A549 (cell line): ENCODE results near the gene PRKAG2. TPM values are rescaled to one million over a fixed set of nuclear protein-coding genes. Genes with fewer than 3 reads are reported as not detected.

Experiments
- ATAC-seq, 2 experiments: fragments of 200-7000 bp in 1 of 2; fragments of >200 bp in 1 of 2; cut with Nextera tagmentation in 1 of 2; cut with Tn5 transposase in 1 of 2; 3 replicates each; pipeline versions ENCODE4 v1.8.0 to v1.9.1; 2018 to 2020; ENCODE audit warnings: mild to moderate bottlenecking in 1 of 2, moderate library complexity in 1 of 2
- CTCF ChIA-PET: fragments of 300-600 bp; sonication (Branson Sonifier 250); formaldehyde crosslinking; extraction: SDS; loops from one replicate; lab custom pipeline; 2021; ENCODE audit warnings: antibody characterized with exemption, inconsistent platforms; lab: Yijun Ruan, JAX
- POLR2A ChIA-PET: fragments of 350-600 bp; formaldehyde crosslinking; extraction: SDS; loops from one replicate; lab custom pipeline; 2021; ENCODE audit warnings: antibody characterized with exemption, inconsistent platforms; lab: Yijun Ruan, JAX
- DNase-seq, 2 experiments: peaks; one replicate each; pipeline versions ENCODE4 v3.0.0 to v3.0.0-alpha.2; 2011 to 2016; ENCODE audit warnings: low read depth in 1 of 2, low spot score in 1 of 2
- FAIRE-seq: peaks from 2 replicates; lab custom pipeline; 2011; peaks lifted over from hg19 to GRCh38; lab: Jason Lieb, UNC
- H3K27ac ChIP-seq, 2 experiments: fragments of >200 bp; sonication (Bioruptor Twin); formaldehyde crosslinking; 3 replicates each; pipeline ENCODE4 v1.5.1; 2016 to 2017
- H3K4me1 ChIP-seq: fragments of >200 bp; sonication (Bioruptor Twin); formaldehyde crosslinking; 3 replicates; pipeline ENCODE4 v1.6.1; 2016
- H3K4me2 ChIP-seq: fragments of >200 bp; sonication (Bioruptor Twin); formaldehyde crosslinking; 3 replicates; pipeline ENCODE4 v1.6.1; 2016
- H3K4me3 ChIP-seq: fragments of >200 bp; sonication (Bioruptor Twin); formaldehyde crosslinking; 3 replicates; pipeline ENCODE4 v1.5.1; 2016
- H3K9me3 ChIP-seq: fragments of >200 bp; sonication (Bioruptor Twin); formaldehyde crosslinking; 3 replicates; pipeline ENCODE4 v1.6.1; 2016
- BCL3 ChIP-seq: fragments of >200 bp; sonication (Bioruptor Twin); formaldehyde crosslinking; IDR thresholded peaks from 3 replicates; pipeline ENCODE4 v1.6.1; 2016
- CBX2 ChIP-seq: fragments of 200-600 bp; sonication (generic); IDR thresholded peaks from 2 replicates; pipeline ENCODE4 v1.6.1; 2016; ENCODE audit warnings: low read depth, mild to moderate bottlenecking, borderline replicate concordance
- CBX8 ChIP-seq: fragments of 200-600 bp; sonication (generic); IDR thresholded peaks from 2 replicates; pipeline ENCODE4 v1.6.1; 2016
- CEBPB ChIP-seq, 2 experiments: fragments of >200 bp in 1 of 2; sonication (Bioruptor Twin) in 1 of 2; formaldehyde crosslinking in 1 of 2; IDR thresholded peaks; 2 replicates each; pipeline ENCODE4 v1.6.1; 2012 to 2016
- CHD2 ChIP-seq: fragments of 150-350 bp; IDR thresholded peaks from 2 replicates; pipeline ENCODE4 v1.6.1; 2014; ENCODE audit warnings: low read length; ENCODE audit not compliant: partially characterized antibody
- EHF ChIP-seq: fragments of 250-450 bp; sonication (Bioruptor Pico); IDR thresholded peaks from 2 replicates; pipeline ENCODE4 v1.5.0; 2020; ENCODE audit warnings: mild to moderate bottlenecking
- EHMT2 ChIP-seq: fragments of 200-600 bp; sonication (generic); IDR thresholded peaks from 2 replicates; pipeline ENCODE4 v1.6.1; 2016; ENCODE audit warnings: antibody characterized with exemption, low read depth, mild to moderate bottlenecking, moderate library complexity
- ELK1 ChIP-seq: fragments of 150-350 bp; IDR thresholded peaks from 2 replicates; pipeline ENCODE4 v1.6.1; 2014; ENCODE audit warnings: low read depth, mild to moderate bottlenecking, low read length
- EP300 ChIP-seq, 2 experiments: fragments of >200 bp; sonication (Bioruptor Twin); formaldehyde crosslinking; IDR thresholded peaks; 2 replicates in 1 of 2; 3 replicates in 1 of 2; pipeline ENCODE4 v1.6.1; 2016 to 2017
- FOXS1 ChIP-seq: fragments of 250-450 bp; sonication (Bioruptor Pico); IDR thresholded peaks from 2 replicates; pipeline ENCODE4 v1.5.0; 2020; ENCODE audit warnings: mild to moderate bottlenecking, moderate library complexity
- GATA3 ChIP-seq: IDR thresholded peaks from 2 replicates; pipeline ENCODE4 v1.6.1; 2012; ENCODE audit warnings: borderline replicate concordance
- HEYL ChIP-seq: fragments of 250-450 bp; sonication (Bioruptor Pico); IDR thresholded peaks from 2 replicates; pipeline ENCODE4 v1.8.0; 2021; ENCODE audit warnings: mild to moderate bottlenecking, moderate library complexity
- HMGXB4 ChIP-seq: fragments of 250-450 bp; sonication (Bioruptor Pico); IDR thresholded peaks from 2 replicates; pipeline ENCODE4 v1.5.0; 2021; ENCODE audit warnings: mild to moderate bottlenecking, moderate library complexity, borderline replicate concordance
- HOXB13 ChIP-seq: fragments of 250-450 bp; sonication (Bioruptor Pico); IDR thresholded peaks from 2 replicates; pipeline ENCODE4 v1.5.0; 2020; ENCODE audit warnings: low read depth, mild to moderate bottlenecking, moderate library complexity
- KDM5A ChIP-seq: fragments of 200-600 bp; sonication (generic); IDR thresholded peaks from 2 replicates; pipeline ENCODE4 v1.6.1; 2016; ENCODE audit warnings: antibody characterized with exemption, mild to moderate bottlenecking
- MAFK ChIP-seq: fragments of 450-650 bp; IDR thresholded peaks from 2 replicates; pipeline ENCODE4 v1.6.1; 2014; ENCODE audit not compliant: partially characterized antibody
- MAX ChIP-seq: IDR thresholded peaks from 2 replicates; pipeline ENCODE4 v1.6.1; 2012
- NPAS2 ChIP-seq: fragments of 250-450 bp; sonication (Bioruptor Pico); IDR thresholded peaks from 2 replicates; pipeline ENCODE4 v1.8.0; 2022; ENCODE audit warnings: mild to moderate bottlenecking, moderate library complexity, borderline replicate concordance
- PBX3 ChIP-seq: IDR thresholded peaks from 2 replicates; pipeline ENCODE4 v1.6.1; 2012
- POLR2A ChIP-seq: IDR thresholded peaks from 2 replicates; pipeline ENCODE4 v1.6.1; 2012; ENCODE audit warnings: mild to moderate bottlenecking, low read length
- POLR2AphosphoS2 ChIP-seq: conservative IDR thresholded peaks from 2 replicates; pipeline ENCODE4 v1.6.1; 2012; ENCODE audit warnings: low read length, improper control_type of control experiment, inconsistent platforms
- RAD21 ChIP-seq, 2 experiments: fragments of >200 bp in 1 of 2; sonication (Bioruptor Twin) in 1 of 2; formaldehyde crosslinking in 1 of 2; IDR thresholded peaks in 1 of 2; conservative IDR thresholded peaks in 1 of 2; 2 replicates in 1 of 2; 3 replicates in 1 of 2; pipeline ENCODE4 v1.6.1; 2012 to 2018; ENCODE audit warnings: inconsistent platforms in 1 of 2
- RARB ChIP-seq: fragments of 250-450 bp; sonication (Bioruptor Pico); IDR thresholded peaks from 2 replicates; pipeline ENCODE4 v1.8.0; 2021; ENCODE audit warnings: mild to moderate bottlenecking, moderate library complexity
- RCOR1 ChIP-seq: fragments of 150-350 bp; IDR thresholded peaks from 2 replicates; pipeline ENCODE4 v1.6.1; 2014; ENCODE audit warnings: antibody characterized with exemption, low read length, low read depth
- RNF2 ChIP-seq: fragments of 200-600 bp; sonication (generic); IDR thresholded peaks from 2 replicates; pipeline ENCODE4 v1.6.1; 2016; ENCODE audit warnings: low read depth, mild to moderate bottlenecking, antibody characterized with exemption, moderate library complexity, borderline replicate concordance
- SMC3 ChIP-seq: fragments of >200 bp; sonication (Bioruptor Twin); formaldehyde crosslinking; IDR thresholded peaks from 3 replicates; pipeline ENCODE4 v1.6.1; 2018; ENCODE audit warnings: inconsistent platforms
- SREBF2 ChIP-seq: fragments of 450-650 bp; IDR thresholded peaks from 2 replicates; pipeline ENCODE4 v1.6.1; 2014; ENCODE audit warnings: mild to moderate bottlenecking, moderate library complexity
- ZC3H11A ChIP-seq: fragments of 450-650 bp; IDR thresholded peaks from 2 replicates; pipeline ENCODE4 v1.6.1; 2014; ENCODE audit warnings: antibody characterized with exemption, mild to moderate bottlenecking
- ZNF302 ChIP-seq: fragments of 250-450 bp; sonication (Bioruptor Pico); IDR thresholded peaks from 2 replicates; pipeline ENCODE4 v1.9.0; 2021; ENCODE audit warnings: inconsistent platforms, mild to moderate bottlenecking, moderate library complexity
- ZSCAN20 ChIP-seq: fragments of 250-450 bp; sonication (Bioruptor Pico); IDR thresholded peaks from 2 replicates; pipeline ENCODE4 v1.8.0; 2022; ENCODE audit warnings: mild to moderate bottlenecking, moderate library complexity
- whole genome bisulfite sequencing: methylation state at CpG from one replicate; pipeline ENCODE4 v1.1.6; 2017; ENCODE audit errors: missing lambda C conversion rate; 5-methylcytosine and 5-hydroxymethylcytosine counted together
- polyA plus RNA-seq, 4 experiments: library from polyadenylated mRNA; depleted of rRNA in 3 of 4; stranded (reverse); fragments of >200 nt; fragmentation: RNase III in 1 of 4; extraction: RNeasy Plus Mini Kit Qiagen cat#74134 plus additional on column Dnase treatment in 1 of 4; gene quantifications; 2 replicates in 3 of 4; 3 replicates in 1 of 4; pipeline ENCODE4 v1.2.3, GENCODE V29; 2011 to 2017

Gene PRKAG2
- polyA plus RNA-seq, 2 of the 4 experiments (the other 2 are of a cell fraction) = 26.5 to 31.7 TPM

- WGBS = 83% methylated on average over 5 of the region's 5 CpGs
- no peaks in the 10 kb centered on the region for H3K9me3 ChIP-seq
- DNase-seq = no peak
- H3K4me2 ChIP-seq = no peak overlapping the region
- CTCF ChIA-PET = interaction anchor here (0.6 to 2.4 kb wide), 8 partner anchors 8 to 123 kb away, joined by 3 to 10 read pairs (median 4); no protein-coding TSS in a partner anchor
- no peak overlapping the region for H3K4me3 ChIP-seq
- TF ChIP-seq ELK1 (no peak), EHF (CRISPR knock-in tag) (no peak), KDM5A (no peak), RAD21 (conservative IDR thresholded peaks at IDR 0.05 in 1 of 2, IDR thresholded peaks at IDR 0.05 in 1 of 2) (no peak), HEYL (CRISPR knock-in tag) (no peak), CHD2 (no peak), SREBF2 (no peak), PBX3 (no peak), RNF2 (no peak), CEBPB (IDR thresholded peaks at IDR 0.05) (no peak), GATA3 (no peak), FOXS1 (CRISPR knock-in tag) (no peak), HOXB13 (CRISPR knock-in tag) (no peak), EP300 (IDR thresholded peaks at IDR 0.05) (no peak), MAFK (no peak), SMC3 (no peak), ZC3H11A (no peak)
- no peak for ATAC-seq
- POLR2A ChIA-PET = interaction anchor here (0.9 kb wide), 1 partner anchor 8 kb away, joined by 4 read pairs; no protein-coding TSS in a partner anchor
- no peak overlapping the region for H3K27ac ChIP-seq
- no peak for FAIRE-seq
- peaks cover 49% of the 10 kb centered on the region for H3K4me1 ChIP-seq
Measured at GRCh38 chr7:151509670-151510333, 367.1 kb downstream of the PRKAG2 start.

- no peak overlapping the region for H3K4me3 ChIP-seq
- CTCF ChIA-PET = interaction anchor here (1.0 to 2.4 kb wide), 4 partner anchors 9 to 141 kb away, joined by 3 to 10 read pairs (median 4); no protein-coding TSS in a partner anchor
- WGBS = 87% methylated on average over 6 of the region's 6 CpGs
- H3K9me3 ChIP-seq = no peaks in the 10 kb centered on the region
- H3K4me1 ChIP-seq = peaks cover 57% of the 10 kb centered on the region
- ATAC-seq (no peak), DNase-seq (no peak), FAIRE-seq (no peak)
- no peak overlapping the region for H3K27ac ChIP-seq
- no peak for TF ChIP-seq RCOR1
- no peak overlapping the region for H3K4me2 ChIP-seq
- POLR2A ChIA-PET = no interaction called here
Measured at GRCh38 chr7:151508991-151509390, 367.9 kb downstream of the PRKAG2 start.

- POLR2A ChIA-PET = no interaction called here
- Histone ChIP-seq H3K27ac (no peak overlapping the region), H3K4me3 (no peak overlapping the region), H3K9me3 (no peaks in the 10 kb centered on the region), H3K4me2 (no peak overlapping the region), H3K4me1 (peaks cover 68% of the 10 kb centered on the region)
- ATAC-seq (no peak), DNase-seq (no peak), FAIRE-seq (no peak)
- WGBS = 83% methylated on average over 2 of the region's 2 CpGs
- no peak for TF ChIP-seq RARB
- no peak for TF ChIP-seq CBX8
- TF ChIP-seq BCL3 = no peak
- TF ChIP-seq EHMT2 = no peak
- no peak for TF ChIP-seq NPAS2 (CRISPR knock-in tag)
- TF ChIP-seq POLR2A = no peak
- TF ChIP-seq ZSCAN20 (CRISPR knock-in tag) = no peak
- no peak for TF ChIP-seq HEYL (CRISPR knock-in tag)
- no peak for TF ChIP-seq ZNF302 (CRISPR knock-in tag)
- TF ChIP-seq EP300 (IDR thresholded peaks at IDR 0.05) = no peak
- no peak for TF ChIP-seq HMGXB4 (CRISPR knock-in tag)
- TF ChIP-seq CBX2 = no peak
- no peak for TF ChIP-seq MAX
- TF ChIP-seq POLR2AphosphoS2 = no peak
- CTCF ChIA-PET = interaction anchor here (1.4 to 2.5 kb wide), 4 partner anchors 10 to 105 kb away, joined by 3 to 10 read pairs (median 6); no protein-coding TSS in a partner anchor
Measured at GRCh38 chr7:151507806-151508205, 369.1 kb downstream of the PRKAG2 start.
